BE2C (cell line): ENCODE measurements around the gene C1orf159. TPM values are rescaled to one million over a fixed set of nuclear protein-coding genes. Genes with fewer than 3 reads are reported as not detected.
A peak's percentile ranks its signal among the peaks of the same experiment; 100 is the strongest.

Source experiments
- DNase-seq: peaks from one replicate; pipeline ENCODE4 v3.0.0-alpha.2; 2020
- H3K27me3 ChIP-seq: fragments of 250-450 bp; sonication (Bioruptor Pico); 2 replicates; pipeline ENCODE4 v1.5.1; 2020; ENCODE audit warnings: mild to moderate bottlenecking
- H3K36me3 ChIP-seq: fragments of 250-450 bp; sonication (Bioruptor Pico); 2 replicates; pipeline ENCODE4 v1.5.1; 2020; ENCODE audit warnings: mild to moderate bottlenecking
- H3K4me1 ChIP-seq: fragments of 250-450 bp; sonication (Bioruptor Pico); 2 replicates; pipeline ENCODE4 v1.5.1; 2020
- H3K4me3 ChIP-seq: 2 replicates; pipeline ENCODE4 v1.5.1; 2011; ENCODE audit warnings: low read depth, low read length
- H3K9me3 ChIP-seq: fragments of 250-450 bp; sonication (Bioruptor Pico); 2 replicates; pipeline ENCODE4 v1.5.1; 2020
- CTCF ChIP-seq: IDR thresholded peaks from 2 replicates; pipeline ENCODE4 v1.5.1; 2012; ENCODE audit warnings: mild to moderate bottlenecking, low read depth, low read length
- polyA plus RNA-seq: library from polyadenylated mRNA; unstranded; fragments of >200 nt; gene quantifications from one replicate; pipeline ENCODE4 v1.2.1, GENCODE V29; 2012; ENCODE audit warnings: low read depth, missing spikeins; ENCODE audit not compliant: insufficient read length, insufficient read depth

C1orf159 gene
- 32.0 TPM for polyA plus RNA-seq

GRCh38 chr1:1115786-1116700 is at the start of gene C1orf159:
Gene C1orf159 (minus strand): TSS chr1:1116089. CDS start chr1:1091543, 24,546 bp downstream.
- Histone ChIP-seq H3K36me3 (peaks cover 2% of the 10 kb centered on the region), H3K9me3 (no peaks in the 10 kb centered on the region), H3K4me3 (peak within 1 kb of the TSS; percentile 69), H3K4me1 (no peaks in the 10 kb centered on the region), H3K27me3 (peaks cover 35% of the 10 kb centered on the region)
- DNase-seq, result peak; percentile 99
- no peak for TF ChIP-seq CTCF

- DNase-seq, result no peak
- Histone ChIP-seq H3K27me3 (peaks cover 15% of the 10 kb centered on the region), H3K9me3 (no peaks in the 10 kb centered on the region), H3K4me3 (no peak overlapping the region), H3K4me1 (no peaks in the 10 kb centered on the region), H3K36me3 (no peaks in the 10 kb centered on the region)
- no peak for TF ChIP-seq CTCF
Measured at GRCh38 chr1:1165485-1165884, 49.6 kb upstream of the C1orf159 start.

- Histone ChIP-seq H3K36me3 (no peaks in the 10 kb centered on the region), H3K4me1 (no peaks in the 10 kb centered on the region), H3K27me3 (peaks cover 10% of the 10 kb centered on the region), H3K9me3 (no peaks in the 10 kb centered on the region), H3K4me3 (no peak overlapping the region)
- no peak for DNase-seq
- TF ChIP-seq CTCF, result no peak
Measured at GRCh38 chr1:1164701-1165451, 49.0 kb upstream of the C1orf159 start.

GRCh38 chr1:1164361-1164700 is 48.4 kb upstream of the C1orf159 start:
- no peak for DNase-seq
- TF ChIP-seq CTCF, result no peak
- Histone ChIP-seq H3K4me3 (no peak overlapping the region), H3K27me3 (peaks cover 5% of the 10 kb centered on the region; the same call in 1 of the 2 replicates), H3K4me1 (no peaks in the 10 kb centered on the region), H3K9me3 (no peaks in the 10 kb centered on the region), H3K36me3 (no peaks in the 10 kb centered on the region)

GRCh38 chr1:1163538-1164070 is 47.7 kb upstream of the C1orf159 start:
- peaks cover 4% of the 10 kb centered on the region; the same call in 1 of the 2 replicates for H3K27me3 ChIP-seq

More at GRCh38 chr1:1163538-1164070, 47.7 kb upstream of the C1orf159 start:
- no peaks in the 10 kb centered on the region for H3K36me3 ChIP-seq
- 0 out of 2 replicates have a peak, but pooled peaks cover under 1% of the 10 kb centered on the region for H3K4me1 ChIP-seq
- TF ChIP-seq CTCF, result no peak
- no peaks in the 10 kb centered on the region for H3K9me3 ChIP-seq
- no peak overlapping the region for H3K4me3 ChIP-seq
- DNase-seq, result no peak
